Gastroesophageal sphincter (tissue), 3 donors: ENCODE results near the gene MYH14.

Experiments used
- CTCF ChIP-seq, 4 experiments: fragments of 200-600 bp in 2 of 4; fragments of 450-650 bp in 2 of 4; sonication (generic) in 1 of 4; IDR thresholded peaks; one replicate each; pipeline ENCODE4 v1.5.1; 2017 to 2019; ENCODE audit warnings: antibody characterized with exemption in 4 of 4, mild to moderate bottlenecking in 2 of 4, moderate library complexity in 2 of 4
- POLR2AphosphoS5 ChIP-seq: sonication (generic); formaldehyde crosslinking; IDR thresholded peaks from one replicate; pipeline ENCODE4 v1.6.1; 2017; ENCODE audit warnings: antibody characterized with exemption

GRCh38 chr19:50215820-50216219 lies 12.4 kb downstream of the MYH14 start:
- TF ChIP-seq CTCF (IDR thresholded peaks at IDR 0.05) (no peak), POLR2AphosphoS5 (no peak)
